Measurements from ENCODE around the gene CHMP4A.

The CHMP4A gene, protein sequence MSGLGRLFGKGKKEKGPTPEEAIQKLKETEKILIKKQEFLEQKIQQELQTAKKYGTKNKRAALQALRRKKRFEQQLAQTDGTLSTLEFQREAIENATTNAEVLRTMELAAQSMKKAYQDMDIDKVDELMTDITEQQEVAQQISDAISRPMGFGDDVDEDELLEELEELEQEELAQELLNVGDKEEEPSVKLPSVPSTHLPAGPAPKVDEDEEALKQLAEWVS

GRCh38 chr14:24212924-24213865 lies at the start of gene CHMP4A:
Gene CHMP4A, minus strand, starts transcription at chr14:24213488. Its CDS starts 49 bp downstream, at chr14:24213439.
- H3K4me1 Mint-ChIP-seq, result peaks cover 37 to 76% of the 10 kb centered on the region in 2 donors
- DNase-seq (peak; percentile 96), ATAC-seq (replicated peaks) (peak; percentile 83 to 85)
- peak within 1 kb of the TSS; percentile 91 to 92 for H3K4me3 Mint-ChIP-seq
- H3K27me3 Mint-ChIP-seq, result no peaks in the 10 kb centered on the region
- H3K27ac Mint-ChIP-seq, result peak within 1 kb of the TSS; percentile 98
- peaks cover 33 to 48% of the 10 kb centered on the region in 2 donors for H3K36me3 Mint-ChIP-seq
- H3K9me3 Mint-ChIP-seq, result no peaks in the 10 kb centered on the region

- no peak overlapping the region for H3K4me3 Mint-ChIP-seq
- no peaks in the 10 kb centered on the region for H3K27me3 Mint-ChIP-seq
- DNase-seq (no peak), ATAC-seq (replicated peaks) (no peak)
- no peaks in the 10 kb centered on the region for H3K9me3 Mint-ChIP-seq
- H3K27ac Mint-ChIP-seq, result no peak overlapping the region
- H3K36me3 Mint-ChIP-seq, result peaks cover 30 to 36% of the 10 kb centered on the region in 2 donors
- H3K4me1 Mint-ChIP-seq, result peaks cover 0 to 1% of the 10 kb centered on the region in 2 donors
These were observed 48.7 kb upstream of the CHMP4A start for GRCh38 chr14:24261969-24262327.

GRCh38 chr14:24261256-24261968 lies 48.1 kb upstream of the CHMP4A start:
- ATAC-seq (replicated peaks) (no peak), DNase-seq (no peak)
- peaks cover 25 to 33% of the 10 kb centered on the region in 2 donors for H3K36me3 Mint-ChIP-seq
- no peaks in the 10 kb centered on the region for H3K9me3 Mint-ChIP-seq
- H3K4me1 Mint-ChIP-seq, result no peaks in the 10 kb centered on the region
- no peak overlapping the region for H3K27ac Mint-ChIP-seq
- H3K4me3 Mint-ChIP-seq, result no peak overlapping the region
- H3K27me3 Mint-ChIP-seq, result no peaks in the 10 kb centered on the region

DNA sequence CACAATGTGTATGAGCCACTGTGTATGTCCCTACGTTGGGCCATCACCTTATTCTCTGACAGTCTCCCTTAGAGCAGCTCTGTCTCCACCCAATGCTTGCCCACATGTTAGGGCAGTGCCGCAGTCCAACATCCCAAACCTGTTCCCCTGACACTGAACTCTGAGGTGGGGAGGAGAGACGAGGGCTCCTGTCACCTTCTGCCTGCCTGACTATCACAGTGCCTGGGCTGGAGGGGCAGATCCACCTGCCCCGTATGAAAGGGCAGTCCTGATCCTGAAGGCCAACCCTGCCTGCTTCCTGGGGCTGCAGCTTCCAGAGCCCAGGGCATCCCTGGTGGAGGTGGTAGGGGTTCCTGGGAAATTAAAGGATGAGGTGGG lies 47.5 kb upstream of the CHMP4A start:
- Mint-ChIP-seq H3K4me1 (no peaks in the 10 kb centered on the region), H3K36me3 (peaks cover 21 to 30% of the 10 kb centered on the region in 2 donors), H3K27ac (no peak overlapping the region), H3K4me3 (no peak overlapping the region), H3K9me3 (no peaks in the 10 kb centered on the region), H3K27me3 (no peaks in the 10 kb centered on the region)
- no peak for DNase-seq
- no peak for ATAC-seq (replicated peaks)

GRCh38 chr14:24260026-24260779 lies 46.9 kb upstream of the CHMP4A start:
- DNase-seq (no peak), ATAC-seq (replicated peaks) (no peak)
- no peak overlapping the region for H3K4me3 Mint-ChIP-seq
- no peaks in the 10 kb centered on the region for H3K27me3 Mint-ChIP-seq
- H3K9me3 Mint-ChIP-seq, result no peaks in the 10 kb centered on the region
- peaks cover 22 to 36% of the 10 kb centered on the region in 2 donors for H3K36me3 Mint-ChIP-seq
- no peaks in the 10 kb centered on the region for H3K4me1 Mint-ChIP-seq
- H3K27ac Mint-ChIP-seq, result no peak overlapping the region

DNA sequence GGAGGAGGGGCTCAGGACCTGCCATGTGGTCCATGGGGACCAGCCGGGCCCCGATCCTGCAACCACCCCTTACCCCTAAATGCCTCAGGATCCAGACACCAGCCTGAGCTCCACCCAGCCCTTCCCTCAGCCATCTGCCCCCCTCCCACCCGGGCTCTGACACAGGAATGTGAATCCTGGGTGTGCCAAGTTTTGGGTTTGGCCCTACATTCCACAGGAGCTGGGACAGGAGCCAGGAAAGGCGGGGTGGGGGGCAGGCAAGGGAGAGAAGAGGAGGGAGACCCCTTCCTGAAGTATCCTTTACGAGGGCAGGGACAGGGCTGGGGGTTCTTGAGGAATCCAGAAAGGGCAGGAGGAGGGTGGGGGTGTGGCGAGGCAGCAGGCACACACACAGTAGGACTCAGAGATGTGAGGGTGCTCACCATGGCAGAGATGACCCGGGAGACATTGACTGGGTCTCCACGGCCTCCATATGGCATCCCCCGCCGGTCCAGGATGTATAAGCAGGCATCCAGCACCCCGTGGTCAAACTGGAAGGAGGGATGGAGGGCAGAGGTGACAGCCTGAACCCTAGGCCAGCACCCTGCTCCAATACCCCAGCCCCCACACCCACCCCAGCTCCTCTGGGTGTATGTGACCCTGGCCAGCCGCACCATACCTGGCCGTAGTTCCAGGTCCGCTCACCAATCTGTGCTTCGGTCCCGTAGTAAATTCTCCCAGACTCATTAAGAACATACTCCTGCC lies 46.2 kb upstream of the CHMP4A start:
- ATAC-seq (replicated peaks) (no peak), DNase-seq (no peak)
- H3K4me1 Mint-ChIP-seq, result no peaks in the 10 kb centered on the region
- no peaks in the 10 kb centered on the region for H3K9me3 Mint-ChIP-seq
- peaks cover 27 to 44% of the 10 kb centered on the region in 2 donors for H3K36me3 Mint-ChIP-seq
- no peaks in the 10 kb centered on the region for H3K27me3 Mint-ChIP-seq
- H3K4me3 Mint-ChIP-seq, result no peak overlapping the region
- no peak overlapping the region for H3K27ac Mint-ChIP-seq

GRCh38 chr14:24258548-24259265 lies 45.4 kb upstream of the CHMP4A start:
- DNase-seq (no peak), ATAC-seq (replicated peaks) (no peak)
- Mint-ChIP-seq H3K4me3 (no peak overlapping the region), H3K4me1 (no peaks in the 10 kb centered on the region), H3K9me3 (no peaks in the 10 kb centered on the region), H3K27ac (no peak overlapping the region), H3K36me3 (peaks cover 31 to 45% of the 10 kb centered on the region in 2 donors), H3K27me3 (no peaks in the 10 kb centered on the region)

- Mint-ChIP-seq H3K27me3 (no peaks in the 10 kb centered on the region), H3K36me3 (peaks cover 31 to 45% of the 10 kb centered on the region in 2 donors)
- no peak for ATAC-seq (replicated peaks)
These were observed 44.8 kb upstream of the CHMP4A start for GRCh38 chr14:24258119-24258518.

DNA sequence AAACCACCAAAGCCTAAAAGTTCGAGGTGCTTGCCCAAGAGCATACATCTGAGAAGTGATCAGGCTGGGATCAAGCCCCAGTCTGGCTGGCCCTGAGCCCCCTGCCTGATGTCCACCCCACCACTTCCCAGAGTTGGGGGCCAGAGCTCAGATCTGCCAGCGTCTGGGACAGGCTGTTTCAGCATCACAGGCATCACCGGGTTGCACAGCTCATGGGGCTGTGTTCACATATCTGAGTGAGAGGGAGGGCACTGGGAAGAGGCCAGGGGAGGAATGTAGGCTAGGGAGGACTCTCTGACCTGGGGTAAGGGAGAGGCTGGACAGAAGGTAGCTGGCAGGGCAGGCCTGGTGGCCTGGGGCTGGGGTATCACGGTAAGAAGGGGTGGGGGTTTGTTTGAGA lies 43.7 kb upstream of the CHMP4A start:
- no peak overlapping the region for H3K4me3 Mint-ChIP-seq
- H3K36me3 Mint-ChIP-seq, result peaks cover 25 to 35% of the 10 kb centered on the region in 2 donors
- DNase-seq, result no peak
- ATAC-seq (replicated peaks), result no peak
- H3K27me3 Mint-ChIP-seq, result no peaks in the 10 kb centered on the region
- no peaks in the 10 kb centered on the region for H3K4me1 Mint-ChIP-seq
- peak overlapping the region; percentile 1 for H3K27ac Mint-ChIP-seq
- no peaks in the 10 kb centered on the region for H3K9me3 Mint-ChIP-seq

More at GRCh38 chr14:24258119-24258518, 44.8 kb upstream of the CHMP4A start:
- H3K4me3 Mint-ChIP-seq, result no peak overlapping the region
- DNase-seq, result no peak
- no peak overlapping the region for H3K27ac Mint-ChIP-seq
- H3K9me3 Mint-ChIP-seq, result no peaks in the 10 kb centered on the region
- H3K4me1 Mint-ChIP-seq, result no peaks in the 10 kb centered on the region

DNA sequence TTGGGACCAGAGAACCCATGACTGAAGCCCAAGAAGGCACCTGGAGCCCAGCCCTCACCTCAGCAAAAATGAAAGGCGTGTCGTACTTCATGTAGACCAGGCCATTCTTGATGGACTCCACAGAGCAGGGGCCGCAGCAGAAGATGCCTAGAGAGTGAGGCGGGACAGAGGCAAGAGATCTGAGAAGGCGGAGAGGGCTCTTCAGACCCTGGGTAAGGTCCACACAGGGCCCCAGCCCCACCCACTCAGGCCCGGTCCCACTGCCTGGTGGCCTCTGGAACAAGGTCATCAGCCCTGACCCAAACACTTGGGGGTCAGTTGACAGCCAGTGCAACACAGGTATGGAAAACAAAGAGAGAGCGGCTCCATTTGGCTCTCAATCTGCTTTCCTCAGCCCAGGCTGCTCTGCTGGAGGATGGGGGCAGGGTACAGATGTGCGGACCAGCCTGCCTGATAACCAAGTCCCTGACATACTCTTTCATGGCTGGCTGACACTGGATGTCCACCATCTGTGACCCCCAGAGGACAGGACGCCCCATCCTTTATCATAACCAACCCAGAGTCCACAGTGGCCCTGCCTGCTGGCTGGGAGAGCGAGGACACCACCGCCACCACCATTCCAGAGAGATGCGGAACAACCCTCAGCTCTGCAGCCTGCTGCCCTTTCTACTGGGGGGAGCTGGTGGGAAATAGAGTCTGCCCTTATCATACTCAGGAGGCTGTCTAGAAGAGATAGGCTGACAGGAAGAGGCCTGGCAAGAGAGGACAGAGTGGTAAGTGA lies 42.8 kb upstream of the CHMP4A start:
- Mint-ChIP-seq H3K27ac (no peak overlapping the region), H3K9me3 (no peaks in the 10 kb centered on the region), H3K4me1 (peaks cover 0 to 5% of the 10 kb centered on the region in 2 donors), H3K4me3 (no peak overlapping the region), H3K36me3 (peaks cover 24 to 32% of the 10 kb centered on the region in 2 donors), H3K27me3 (no peaks in the 10 kb centered on the region)
- ATAC-seq (replicated peaks) (no peak), DNase-seq (no peak)

GRCh38 chr14:24255438-24255837 lies 42.1 kb upstream of the CHMP4A start:
- Mint-ChIP-seq H3K4me3 (no peak overlapping the region), H3K36me3 (peaks cover 24 to 33% of the 10 kb centered on the region in 2 donors), H3K9me3 (no peaks in the 10 kb centered on the region), H3K27me3 (no peaks in the 10 kb centered on the region), H3K27ac (no peak overlapping the region), H3K4me1 (peaks cover 4 to 5% of the 10 kb centered on the region in 2 donors)
- DNase-seq (no peak), ATAC-seq (replicated peaks) (no peak)

- no peak for ATAC-seq (replicated peaks)
- H3K4me3 Mint-ChIP-seq, result no peak overlapping the region
- no peaks in the 10 kb centered on the region for H3K27me3 Mint-ChIP-seq
- DNase-seq, result no peak
- H3K9me3 Mint-ChIP-seq, result no peaks in the 10 kb centered on the region
- H3K36me3 Mint-ChIP-seq, result peaks cover 26 to 33% of the 10 kb centered on the region in 2 donors
- no peak overlapping the region for H3K27ac Mint-ChIP-seq
- H3K4me1 Mint-ChIP-seq, result peaks cover 5% of the 10 kb centered on the region in 2 donors
These were observed 41.5 kb upstream of the CHMP4A start for GRCh38 chr14:24254630-24255392.

All from stimulated activated naive B cell treated with anti-CD40 and anti-IgM and Interleukin-4, amounts not matched to agents 10 μg/mL and 1 μg/mL and 100 μg/mL, for 72 hours (primary cell).